SU-DHL-6 (cell line): ENCODE results near the gene NHLRC4.

Experiments
- H2AFZ ChIP-seq: fragments of 200-600 bp; sonication (generic); 2 replicates; pipeline ENCODE4 v1.6.1; 2014; ENCODE audit warnings: low read depth, mild to moderate bottlenecking, moderate library complexity, mixed read lengths, antibody characterized with exemption, low read length; ENCODE audit not compliant: severe bottlenecking
- H3F3A ChIP-seq: fragments of 200-600 bp; shearing (Covaris generic); 2 replicates; pipeline ENCODE4 v1.6.0; 2016; ENCODE audit warnings: antibody characterized with exemption, mild to moderate bottlenecking; ENCODE audit not compliant: insufficient read depth
- H3K27ac ChIP-seq: fragments of 200-600 bp; sonication (generic); 2 replicates; pipeline ENCODE4 v1.5.1; 2016; ENCODE audit warnings: low read depth, mild to moderate bottlenecking, low read length, moderate library complexity, mixed read lengths
- H3K27me3 ChIP-seq: fragments of 200-600 bp; sonication (generic), shearing (Covaris generic); 2 replicates; pipeline ENCODE4 v1.6.0; 2014; ENCODE audit warnings: mild to moderate bottlenecking, low read length
- H3K36me3 ChIP-seq: fragments of 200-600 bp; sonication (generic); 2 replicates; pipeline ENCODE4 v1.6.1; 2014; ENCODE audit warnings: mild to moderate bottlenecking, low read length, mixed read lengths
- H3K4me2 ChIP-seq: fragments of 300-600, 200-600 bp; shearing (Covaris generic), sonication (generic); 2 replicates; pipeline ENCODE4 v1.6.0; 2014; ENCODE audit warnings: low read length, low read depth, mild to moderate bottlenecking; ENCODE audit not compliant: poor library complexity, severe bottlenecking
- H3K4me3 ChIP-seq: fragments of 200-600 bp; sonication (generic); 2 replicates; pipeline ENCODE4 v1.5.1; 2014; ENCODE audit warnings: antibody characterized with exemption, low read length, mild to moderate bottlenecking, mixed read lengths; ENCODE audit not compliant: insufficient read depth, poor library complexity, severe bottlenecking
- H3K79me2 ChIP-seq: fragments of 200-600 bp; sonication (generic); 2 replicates; pipeline ENCODE4 v1.6.1; 2014; ENCODE audit warnings: mild to moderate bottlenecking, low read length, moderate library complexity; ENCODE audit not compliant: insufficient read depth
- H3K9ac ChIP-seq: fragments of 200-600 bp; sonication (generic); 2 replicates; pipeline ENCODE4 v1.7.0; 2014; ENCODE audit warnings: mild to moderate bottlenecking, low read length
- H3K9me2 ChIP-seq: fragments of 200-600 bp; sonication (generic); replicated peaks from 2 replicates; pipeline ENCODE4 v1.6.1; 2014; ENCODE audit warnings: low read length; ENCODE audit not compliant: insufficient read depth
- H3K9me3 ChIP-seq: fragments of 200-600 bp; sonication (generic); 2 replicates; pipeline ENCODE4 v1.6.1; 2014; ENCODE audit warnings: low read length, mixed read lengths; ENCODE audit not compliant: insufficient read depth
- H4K20me1 ChIP-seq: fragments of 200-600 bp; sonication (generic); 2 replicates; pipeline ENCODE4 v1.6.1; 2014; ENCODE audit warnings: low read depth, mild to moderate bottlenecking, antibody characterized with exemption, low read length, moderate library complexity, mixed read lengths
- CTCF ChIP-seq: fragments of 200-600 bp; sonication (generic); IDR thresholded peaks from one replicate; pipeline ENCODE4 v1.5.1; 2017; ENCODE audit warnings: antibody characterized with exemption, mild to moderate bottlenecking, low read length, moderate library complexity; ENCODE audit not compliant: insufficient read depth, poor library complexity, severe bottlenecking
- EZH2phosphoT487 ChIP-seq: fragments of 200-600 bp; sonication (generic), shearing (Covaris generic); conservative IDR thresholded peaks from 2 replicates; pipeline ENCODE4 v1.6.1; 2018; ENCODE audit warnings: mild to moderate bottlenecking, antibody characterized with exemption, low read length, moderate library complexity, mixed read lengths

Gene NHLRC4

GRCh38 chr16:525123-525519 is 41.7 kb upstream of the NHLRC4 start:
- H3K27me3 ChIP-seq = no peaks in the 10 kb centered on the region
- H3K36me3 ChIP-seq = no peaks in the 10 kb centered on the region
- no peak overlapping the region for H2AFZ ChIP-seq
- no peak overlapping the region for H3K27ac ChIP-seq
- TF ChIP-seq EZH2phosphoT487 (no peak), CTCF (no peak)
- H3K4me3 ChIP-seq = no peak overlapping the region
- H3K9ac ChIP-seq = no peak overlapping the region
- H3K9me2 ChIP-seq = no peaks in the 10 kb centered on the region
- no peak overlapping the region for H3K4me2 ChIP-seq
- H3K79me2 ChIP-seq = peaks cover 24% of the 10 kb centered on the region
- no peaks in the 10 kb centered on the region for H3K9me3 ChIP-seq
- H3F3A ChIP-seq = 0 out of 2 replicates have a peak, but pooled peaks cover 9% of the 10 kb centered on the region
- no peaks in the 10 kb centered on the region; the same call in 1 of the 2 replicates for H4K20me1 ChIP-seq

- Histone ChIP-seq H3K9me3 (no peaks in the 10 kb centered on the region), H3F3A (0 out of 2 replicates have a peak, but pooled peaks cover 9% of the 10 kb centered on the region), H4K20me1 (no peaks in the 10 kb centered on the region; the same call in 1 of the 2 replicates), H3K9ac (peak overlapping the region; percentile 81), H3K79me2 (peaks cover 29% of the 10 kb centered on the region), H3K27ac (0 out of 2 replicates have a peak overlapping the region, but pooled peaks have one; percentile 17), H3K36me3 (no peaks in the 10 kb centered on the region), H3K27me3 (no peaks in the 10 kb centered on the region), H3K4me2 (peak overlapping the region; percentile 64), H3K4me3 (peak overlapping the region; percentile 52), H2AFZ (no peak overlapping the region), H3K9me2 (no peaks in the 10 kb centered on the region)
- TF ChIP-seq CTCF (no peak), EZH2phosphoT487 (no peak)
Measured at GRCh38 chr16:525520-526180, 41.2 kb upstream of the NHLRC4 start.

GRCh38 chr16:526181-527014 is 40.4 kb upstream of the NHLRC4 start:
- Histone ChIP-seq H3F3A (0 out of 2 replicates have a peak, but pooled peaks cover 9% of the 10 kb centered on the region), H2AFZ (peak overlapping the region; percentile 70), H3K79me2 (peaks cover 37% of the 10 kb centered on the region), H3K9me3 (no peaks in the 10 kb centered on the region), H3K4me3 (peak overlapping the region; percentile 52), H3K36me3 (no peaks in the 10 kb centered on the region), H3K9ac (peak overlapping the region; percentile 81), H3K9me2 (no peaks in the 10 kb centered on the region), H4K20me1 (no peaks in the 10 kb centered on the region; the same call in 1 of the 2 replicates), H3K27me3 (no peaks in the 10 kb centered on the region), H3K27ac (peak overlapping the region; percentile 17; the same call in 1 of the 2 replicates), H3K4me2 (peak overlapping the region; percentile 64)
- no peak for TF ChIP-seq EZH2phosphoT487
- TF ChIP-seq CTCF = no peak
